Activated T-helper 1 cell treated with Interleukin-2 at 50 U/mL for 16 hours (primary cell): ENCODE data around the gene NXPE4.
"Not testable (repeated sequence)": the region's sequence is repeated elsewhere in the genome, so short reads cannot be mapped to it uniquely, and the experiment has no call there.

Experiments used
- DNase-seq: peaks from one replicate; pipeline ENCODE4 v3.0.0-alpha.2; 2020; ENCODE audit warnings: low read depth

NXPE4 gene

GRCh38 chr11:114610550-114610949 is 15.0 kb upstream of the NXPE4 start:
- no peak for DNase-seq

DNA sequence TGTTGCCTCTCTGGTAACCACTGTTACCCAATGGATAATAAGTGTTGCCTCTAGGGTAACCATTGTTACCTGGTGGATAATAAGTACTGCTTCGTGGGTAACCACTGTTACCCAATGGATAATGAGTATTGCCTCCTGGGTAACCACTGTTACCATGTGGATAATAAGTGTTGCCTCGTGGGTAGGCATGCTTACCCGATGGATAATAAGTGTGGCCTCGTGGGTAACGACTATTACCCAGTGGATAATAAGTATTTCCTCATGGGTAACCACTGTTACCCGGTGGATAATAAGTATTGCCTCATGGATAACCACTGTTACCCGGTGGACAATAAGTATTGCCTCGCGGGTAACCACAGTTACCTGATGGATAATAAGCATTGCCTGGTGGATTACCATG is 13.8 kb upstream of the NXPE4 start:
- DNase-seq: no peak

DNA sequence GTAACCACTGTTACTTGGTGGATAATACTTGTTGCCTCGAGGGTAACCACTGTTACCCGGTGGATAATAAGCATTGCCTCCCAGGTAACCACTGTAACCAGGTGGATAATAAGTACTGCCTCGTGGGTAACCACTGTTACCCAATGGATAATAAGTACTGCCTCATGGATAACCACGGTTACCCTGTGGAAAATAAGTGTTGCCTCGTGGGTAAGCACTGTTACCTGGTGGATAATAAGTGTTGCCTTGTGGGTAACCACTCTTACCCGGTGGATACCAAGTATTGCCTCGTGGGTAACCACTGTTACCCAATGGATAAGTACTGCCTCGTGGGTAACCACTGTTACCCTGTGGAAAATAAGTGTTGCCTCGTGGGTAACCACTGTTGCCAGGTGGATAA is 13.0 kb upstream of the NXPE4 start:
- not testable (repeated sequence) for DNase-seq

DNA sequence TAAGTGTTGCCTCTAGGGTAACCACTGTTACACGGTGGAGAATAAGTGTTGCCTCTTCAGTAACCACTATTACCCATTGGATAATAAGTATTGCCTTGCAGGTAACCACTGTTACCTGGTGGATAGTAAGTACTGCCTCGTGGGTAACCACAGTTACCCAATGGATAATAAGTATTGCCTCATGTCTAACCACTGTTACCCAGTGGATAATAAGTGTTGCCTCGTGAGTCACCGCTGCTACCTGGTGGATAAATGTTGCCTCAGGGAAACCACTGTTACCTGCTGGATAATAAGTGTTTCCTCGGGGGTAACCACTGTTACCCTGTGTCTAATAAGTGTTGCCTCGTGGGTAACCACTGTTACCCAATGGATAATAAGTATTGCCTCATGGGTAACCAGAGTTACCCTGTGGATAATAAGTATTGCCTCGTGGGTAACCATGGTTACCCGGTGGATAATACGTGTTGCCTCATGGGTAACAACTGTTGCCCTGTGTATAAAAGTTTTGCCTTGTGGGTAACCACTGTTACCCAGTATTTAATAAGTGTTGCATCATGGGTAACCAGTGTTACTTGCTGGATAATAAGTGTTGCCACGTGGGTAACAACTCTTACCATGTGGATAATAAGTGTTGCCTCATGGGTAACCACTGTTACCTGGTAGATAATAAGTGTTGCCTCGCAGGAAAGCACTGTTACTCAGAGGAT is 12.3 kb upstream of the NXPE4 start:
- DNase-seq: no peak

DNA sequence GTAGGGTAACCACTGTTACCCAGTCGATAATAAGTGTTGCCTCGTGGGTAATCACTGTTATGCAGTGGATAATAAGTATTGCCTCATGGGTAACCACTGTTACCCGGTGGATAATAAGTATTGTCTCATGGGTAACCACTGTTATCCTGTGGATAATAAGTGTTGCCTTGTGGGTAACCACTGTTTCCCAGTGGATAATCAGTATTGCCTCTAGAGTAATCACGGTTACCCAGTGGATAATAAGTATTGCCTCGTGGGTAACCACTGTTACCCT is 11.2 kb upstream of the NXPE4 start:
- not testable (repeated sequence) for DNase-seq

GRCh38 chr11:114606003-114606801 is 10.6 kb upstream of the NXPE4 start:
- DNase-seq: no peak

GRCh38 chr11:114605370-114605769 is 9.8 kb upstream of the NXPE4 start:
- DNase-seq: no peak

- DNase-seq: no peak
These were observed 9.3 kb upstream of the NXPE4 start for GRCh38 chr11:114604886-114605285.

DNA sequence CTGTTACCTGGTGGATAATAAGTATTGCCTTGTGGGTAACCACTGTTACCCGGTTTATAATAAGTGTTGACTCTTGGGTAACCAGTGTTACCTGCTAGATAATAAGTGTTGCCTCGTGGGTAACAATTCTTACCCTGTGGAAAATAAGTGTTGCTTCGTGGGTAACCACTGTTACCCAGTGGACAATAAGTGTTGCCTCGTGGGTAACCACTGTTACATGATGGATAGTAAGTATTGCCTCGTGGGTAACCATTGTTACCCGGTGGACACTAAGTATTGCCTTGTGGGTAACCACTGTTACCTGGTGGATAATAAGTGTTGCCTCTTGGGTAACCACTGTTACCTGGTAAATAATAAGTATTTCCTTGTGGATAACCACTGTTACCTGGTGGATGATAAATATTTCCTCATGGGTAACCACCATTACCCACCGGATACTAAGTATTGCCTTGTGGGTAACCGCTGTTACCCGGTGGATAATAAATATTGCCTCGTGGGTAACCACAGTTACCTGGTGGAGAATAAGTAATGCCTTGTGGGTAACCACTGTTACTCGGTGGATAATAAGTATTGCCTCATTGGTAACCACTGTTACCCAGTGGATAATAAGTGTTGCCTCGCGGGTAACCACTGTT is 8.7 kb upstream of the NXPE4 start:
- no peak for DNase-seq

GRCh38 chr11:114603151-114603550 is 7.6 kb upstream of the NXPE4 start:
- DNase-seq: not testable (repeated sequence)

DNA sequence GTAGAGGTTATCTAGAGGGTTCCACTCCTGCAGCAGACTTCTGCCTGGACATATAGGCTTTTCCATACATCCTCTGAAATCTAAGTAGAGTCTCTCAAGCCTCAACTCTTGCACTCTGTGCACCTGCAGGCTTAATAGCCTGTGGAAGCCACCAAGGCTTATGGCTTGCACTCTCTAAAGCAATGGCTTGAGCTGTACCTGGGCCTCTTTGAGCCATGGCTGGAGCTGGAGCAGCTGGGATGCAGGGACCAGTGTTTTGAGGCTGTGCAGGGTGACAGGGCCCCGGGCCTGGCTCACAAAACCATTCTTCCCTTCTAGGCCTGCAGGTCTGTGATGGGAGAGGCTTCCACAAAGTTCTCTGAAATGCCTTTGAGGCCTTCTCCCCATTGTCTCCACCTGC is 2.9 kb upstream of the NXPE4 start:
- DNase-seq: no peak

DNA sequence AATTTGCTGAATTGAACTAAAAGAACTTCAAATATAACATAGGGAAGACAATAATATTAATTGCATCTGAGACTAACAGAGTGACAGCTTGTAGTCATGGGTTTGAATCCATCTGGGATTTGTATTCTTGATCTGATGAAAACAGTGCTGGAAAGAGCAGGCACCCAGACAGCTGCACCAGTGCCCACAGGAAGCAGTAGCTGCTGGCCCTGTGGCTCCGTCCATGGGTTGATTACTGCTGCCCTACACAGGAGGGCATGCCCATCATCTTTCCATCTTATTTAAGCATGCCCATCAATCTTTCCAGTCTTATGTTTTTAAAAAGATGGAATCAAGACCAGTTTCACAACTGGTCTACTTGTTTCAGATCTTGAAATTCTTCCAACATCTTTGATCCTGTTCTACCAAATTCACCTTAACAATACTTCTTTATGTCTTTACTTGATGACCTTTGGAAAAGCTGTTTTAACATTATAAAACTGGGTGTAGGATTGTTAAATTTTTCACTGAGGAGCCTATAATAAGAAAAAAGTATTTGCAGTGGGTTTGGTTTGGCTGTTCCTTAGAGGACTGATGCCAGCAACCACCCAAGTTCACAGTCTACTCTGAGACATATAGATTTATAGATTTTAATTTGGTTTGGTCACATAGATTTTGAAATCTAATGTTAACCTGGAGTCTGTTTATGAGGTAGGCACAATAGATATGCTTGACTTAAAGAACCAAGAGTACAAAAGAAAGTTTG is 761 bp upstream of the NXPE4 start:
- DNase-seq: no peak

DNA sequence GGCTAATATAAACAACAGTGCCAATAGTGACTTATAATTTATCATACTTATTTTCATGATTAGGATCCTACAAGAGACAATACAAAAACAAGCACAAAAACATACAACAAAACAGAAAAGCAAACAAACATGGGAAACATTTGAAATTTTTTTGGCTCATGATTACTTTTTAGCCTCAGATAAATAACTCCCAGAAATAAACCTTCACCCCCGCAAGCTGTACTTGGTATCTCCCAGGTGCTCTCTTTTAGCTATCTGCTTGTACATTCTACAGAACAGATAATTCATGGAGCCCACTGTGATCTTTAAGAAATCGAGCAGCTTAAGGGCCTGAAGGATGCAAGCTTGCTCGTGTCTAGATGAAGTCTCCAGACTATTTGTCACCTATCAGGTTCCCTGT is 883 bp downstream of the NXPE4 start:
- no peak for DNase-seq

DNA sequence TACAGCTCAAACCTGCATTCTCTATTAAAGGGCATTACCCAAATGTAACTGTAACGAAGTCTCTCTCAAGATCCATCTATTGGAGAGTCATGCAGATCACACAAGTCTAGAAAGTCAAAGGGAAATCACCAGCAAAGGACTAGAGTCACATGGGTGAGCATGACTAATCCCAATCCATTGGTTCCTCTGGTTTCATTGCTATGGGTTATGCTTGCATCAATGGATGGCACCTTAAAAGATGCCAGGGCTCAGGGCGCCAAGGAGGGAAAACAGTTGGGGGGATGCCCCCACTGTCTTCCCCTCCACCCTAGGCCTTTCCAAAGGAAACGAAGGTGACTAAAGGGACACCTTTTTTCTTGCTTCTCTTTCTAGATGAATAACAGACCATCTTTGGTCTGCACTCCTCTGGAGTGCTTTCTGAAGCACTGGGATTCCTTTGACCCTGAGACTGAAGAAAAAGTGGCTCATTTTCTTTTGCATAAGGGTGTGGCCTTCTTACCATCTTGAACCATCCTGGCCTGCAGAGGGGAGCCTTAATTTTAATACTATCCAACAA is 8.1 kb downstream of the NXPE4 start:
- DNase-seq: no peak

DNA sequence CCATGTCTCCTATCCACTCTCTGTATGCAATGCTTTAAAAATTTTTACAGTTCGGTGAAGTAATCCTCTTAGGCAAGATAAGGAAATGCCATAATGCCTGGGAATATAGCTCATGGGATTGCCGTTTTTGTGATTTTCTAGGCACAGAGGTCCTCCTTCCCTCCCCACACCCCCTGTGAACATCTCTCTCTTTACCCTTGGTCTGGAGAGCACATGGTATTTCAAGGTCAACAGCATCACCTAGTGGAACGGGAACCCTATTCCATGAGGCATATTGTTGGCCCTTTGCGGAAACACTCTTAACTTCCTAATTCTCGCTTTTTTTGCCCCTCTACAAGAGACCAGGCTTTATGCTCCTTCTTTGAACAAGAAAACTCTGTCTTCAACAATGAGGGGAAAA is 8.8 kb downstream of the NXPE4 start:
- no peak for DNase-seq

GRCh38 chr11:114571712-114572111 is 23.9 kb downstream of the NXPE4 start:
- no peak for DNase-seq

DNA sequence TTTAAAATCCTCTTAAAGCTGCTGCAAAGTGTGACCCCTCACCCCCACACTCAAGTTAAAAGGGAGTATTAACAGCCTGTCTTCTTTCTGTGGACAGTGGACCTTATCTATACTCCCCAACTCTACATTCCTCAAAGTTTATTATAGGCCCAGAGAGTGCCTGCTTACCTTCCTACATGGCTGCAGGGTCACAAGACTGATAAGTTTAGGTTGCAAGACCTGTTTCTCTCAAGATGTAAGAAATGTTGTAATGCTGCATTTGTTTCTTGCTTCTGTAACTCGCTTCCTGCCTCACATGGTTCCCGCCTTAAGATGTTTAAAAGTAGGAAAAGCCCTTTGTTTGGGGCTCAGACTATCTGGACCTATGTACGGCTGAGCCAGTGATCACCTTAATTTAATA is 25.8 kb downstream of the NXPE4 start:
- DNase-seq: no peak

GRCh38 chr11:114566276-114566675 is 29.3 kb downstream of the NXPE4 start:
- DNase-seq: no peak

DNA sequence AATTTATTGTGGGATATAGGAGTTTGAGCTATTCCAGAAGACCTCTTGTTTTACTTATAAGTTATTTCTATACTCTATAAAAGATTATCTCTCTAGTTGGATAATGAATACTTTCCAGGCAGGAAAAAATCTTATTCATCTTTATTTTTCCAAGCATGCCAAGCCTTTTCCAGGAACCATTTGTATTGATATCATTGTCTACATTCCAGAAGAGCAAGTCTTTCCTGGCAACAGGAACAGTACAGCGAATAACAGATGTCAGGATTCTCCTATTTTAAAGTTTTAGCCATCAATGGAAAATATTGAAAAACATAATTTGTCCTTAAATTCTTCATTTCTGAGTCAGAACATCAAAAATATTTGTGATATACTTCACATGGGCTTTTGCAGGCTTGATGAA is 30.8 kb downstream of the NXPE4 start:
- no peak for DNase-seq

- no peak for DNase-seq
These were observed 32.5 kb downstream of the NXPE4 start for GRCh38 chr11:114563077-114563476.

- no peak for DNase-seq
These were observed 33.2 kb downstream of the NXPE4 start for GRCh38 chr11:114562166-114562916.
